Testis (tissue), 2 donors: ENCODE measurements around the gene RSKR.

Experiments used
- POLR2A ChIP-seq: fragments of 450-650 bp; IDR thresholded peaks from one replicate; pipeline ENCODE4 v1.6.1; 2017; ENCODE audit warnings: antibody characterized with exemption, mild to moderate bottlenecking, moderate library complexity
- TF ChIP-seq, protein P1 (sequence below), 3 experiments: fragments of 450-650 bp in 2 of 3; fragments of 200-600 bp in 1 of 3; sonication (generic) in 1 of 3; IDR thresholded peaks; one replicate each; pipeline ENCODE4 v1.5.1; 2016 to 2019; ENCODE audit warnings: antibody characterized with exemption in 3 of 3, mild to moderate bottlenecking in 2 of 3, moderate library complexity in 1 of 3

DNA sequence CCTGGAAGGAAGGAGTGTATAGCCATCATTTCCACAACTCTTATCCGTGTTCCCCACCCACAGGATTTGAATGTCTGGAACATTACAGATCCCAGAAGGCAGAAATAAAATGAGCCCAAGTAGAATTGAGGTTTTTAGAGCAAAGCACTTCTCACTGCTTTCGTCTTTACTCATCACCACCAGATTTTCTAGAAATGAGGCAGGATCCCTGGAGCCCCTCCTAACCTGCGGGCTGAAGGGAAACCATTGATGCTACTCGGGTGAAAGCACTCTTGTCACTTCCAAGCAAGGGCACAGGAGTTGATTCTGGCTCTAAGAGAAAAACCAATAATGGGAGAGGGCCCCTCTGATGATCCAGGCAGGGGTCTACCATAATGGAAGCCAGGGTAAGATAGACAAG lies 34.5 kb downstream of the RSKR start:
- TF ChIP-seq, protein P1, sequence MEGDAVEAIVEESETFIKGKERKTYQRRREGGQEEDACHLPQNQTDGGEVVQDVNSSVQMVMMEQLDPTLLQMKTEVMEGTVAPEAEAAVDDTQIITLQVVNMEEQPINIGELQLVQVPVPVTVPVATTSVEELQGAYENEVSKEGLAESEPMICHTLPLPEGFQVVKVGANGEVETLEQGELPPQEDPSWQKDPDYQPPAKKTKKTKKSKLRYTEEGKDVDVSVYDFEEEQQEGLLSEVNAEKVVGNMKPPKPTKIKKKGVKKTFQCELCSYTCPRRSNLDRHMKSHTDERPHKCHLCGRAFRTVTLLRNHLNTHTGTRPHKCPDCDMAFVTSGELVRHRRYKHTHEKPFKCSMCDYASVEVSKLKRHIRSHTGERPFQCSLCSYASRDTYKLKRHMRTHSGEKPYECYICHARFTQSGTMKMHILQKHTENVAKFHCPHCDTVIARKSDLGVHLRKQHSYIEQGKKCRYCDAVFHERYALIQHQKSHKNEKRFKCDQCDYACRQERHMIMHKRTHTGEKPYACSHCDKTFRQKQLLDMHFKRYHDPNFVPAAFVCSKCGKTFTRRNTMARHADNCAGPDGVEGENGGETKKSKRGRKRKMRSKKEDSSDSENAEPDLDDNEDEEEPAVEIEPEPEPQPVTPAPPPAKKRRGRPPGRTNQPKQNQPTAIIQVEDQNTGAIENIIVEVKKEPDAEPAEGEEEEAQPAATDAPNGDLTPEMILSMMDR (IDR thresholded peaks at IDR 0.05): no peak
- no peak for TF ChIP-seq POLR2A
